Activated B cell treated with CpG ODN at 0.5 μM for 24 hours (primary cell): ENCODE measurements around the gene TGDS. TPM values are rescaled to one million over a fixed set of nuclear protein-coding genes. Genes with fewer than 3 reads are reported as not detected.
"Not testable (repeated sequence)": the region's sequence is repeated elsewhere in the genome, so short reads cannot be mapped to it uniquely, and the experiment has no call there.

Source experiments
- ATAC-seq: fragments of 200-7000 bp; cut with Tn5 transposase; one replicate; pipeline ENCODE4 v1.10.0; 2021; ENCODE audit warnings: low read depth, mild to moderate bottlenecking, moderate library complexity
- CTCF ChIA-PET: fragments of 350-600 bp; sonication (Branson Sonifier 250); formaldehyde crosslinking; loops from one replicate; lab custom pipeline; 2021; ENCODE audit warnings: antibody characterized with exemption; lab: Charles Lee
- POLR2A ChIA-PET: fragments of 350-600 bp; sonication (Branson Sonifier 250); formaldehyde crosslinking; loops from one replicate; lab custom pipeline; 2021; ENCODE audit warnings: antibody characterized with exemption; lab: Charles Lee
- DNase-seq: peaks from one replicate; pipeline ENCODE4 v3.0.0; 2022
- H3K27ac Mint-ChIP-seq: one replicate; pipeline ENCODE4 v1.8.0; 2020; ENCODE audit warnings: mixed read lengths
- H3K27me3 Mint-ChIP-seq: one replicate; pipeline ENCODE4 v1.8.0; 2021; ENCODE audit warnings: mixed read lengths
- H3K36me3 Mint-ChIP-seq: one replicate; pipeline ENCODE4 v1.8.0; 2021; ENCODE audit warnings: low read depth, mixed read lengths
- H3K4me1 Mint-ChIP-seq: one replicate; pipeline ENCODE4 v1.8.0; 2021; ENCODE audit warnings: mixed read lengths
- H3K4me3 Mint-ChIP-seq: one replicate; pipeline ENCODE4 v1.8.0; 2020; ENCODE audit warnings: mild to moderate bottlenecking, mixed read lengths
- H3K9me3 Mint-ChIP-seq: one replicate; pipeline ENCODE4 v1.8.0; 2020; ENCODE audit warnings: mixed read lengths
- intact Hi-C: fragments of 100-400 bp; cut with micrococcal nuclease; formaldehyde crosslinking; loops from one replicate; pipeline ENCODE4 v1.15.1; 2024
- total RNA-seq: library from RNA; stranded (reverse); gene quantifications from 2 replicates; pipeline ENCODE4 v1.2.3, GENCODE V29; 2022
- TF ChIP-seq, protein P1 (sequence below): fragments of 200-600 bp; IDR thresholded peaks from one replicate; pipeline ENCODE4 v1.8.0; 2022; ENCODE audit warnings: antibody characterized with exemption, mild to moderate bottlenecking

Gene TGDS
- total RNA-seq, 1 donor from 2014 or later, result 12.7 TPM

DNA sequence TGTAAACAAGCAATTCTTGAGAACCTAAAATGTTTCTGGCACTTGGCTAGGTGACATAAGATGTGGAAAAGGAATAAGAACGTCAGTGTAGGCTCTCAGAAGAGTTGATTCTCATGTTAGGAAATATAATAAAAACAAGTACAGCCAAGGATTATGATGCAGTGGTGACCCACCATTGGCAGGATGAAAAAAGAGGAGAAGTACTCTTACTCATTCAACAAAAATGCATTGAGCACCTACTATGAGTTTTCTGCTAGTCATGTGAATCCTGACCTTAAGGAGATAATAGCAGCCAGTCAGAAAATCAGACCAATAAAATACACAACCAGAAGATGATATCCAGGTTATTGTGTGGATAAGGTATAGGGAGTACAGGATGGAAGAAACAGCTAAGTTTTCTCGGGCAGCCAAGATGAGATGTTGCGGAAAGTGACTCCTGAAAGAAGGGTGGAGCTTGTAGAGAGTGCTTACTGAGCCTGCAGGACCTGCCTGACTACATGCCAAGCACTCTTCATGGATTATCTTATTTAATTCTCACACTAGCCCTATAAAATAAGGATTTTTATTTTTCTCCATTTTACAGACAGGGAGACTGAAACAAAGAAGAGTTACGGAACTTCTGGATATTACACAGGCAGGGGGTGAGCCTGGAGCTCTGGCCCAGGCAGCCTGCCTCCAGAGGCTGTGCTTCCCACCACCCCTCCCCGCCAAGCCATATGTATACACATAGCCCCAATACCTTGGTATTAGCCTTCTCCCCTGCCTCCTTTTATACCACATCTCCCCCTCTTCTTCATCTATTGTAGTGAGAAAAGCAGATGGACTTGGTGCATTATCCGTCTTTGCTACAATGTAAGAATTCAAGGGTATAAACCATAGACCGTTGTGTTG is 58.0 kb downstream of the TGDS start:
- POLR2A ChIA-PET, result no interaction called here

DNA sequence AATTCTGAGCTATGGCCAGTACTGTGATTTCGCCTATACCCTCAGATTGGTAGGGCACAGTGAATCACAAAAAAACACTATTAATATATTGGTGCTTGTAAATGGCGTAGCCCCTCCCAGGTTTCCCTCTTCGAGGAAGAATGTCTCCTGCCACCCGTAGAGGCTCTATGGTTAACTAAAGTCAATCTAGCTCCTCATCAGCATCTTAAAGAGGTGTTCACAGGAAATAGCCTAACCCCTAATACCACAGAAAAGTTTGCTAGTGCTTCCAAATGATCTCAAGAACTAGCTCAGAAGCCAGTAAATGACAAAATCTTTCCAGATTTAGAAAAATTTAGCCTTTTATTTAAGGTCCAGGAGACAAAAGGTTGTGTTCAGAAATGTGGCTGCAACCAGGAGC is 60.2 kb downstream of the TGDS start:
- DNase-seq (no peak), ATAC-seq (no peak)
- POLR2A ChIA-PET, result no interaction called here
- no peak overlapping the region for H3K27ac Mint-ChIP-seq
- intact Hi-C loops, result no loop called here
- H3K36me3 Mint-ChIP-seq, result no peaks in the 10 kb centered on the region
- H3K27me3 Mint-ChIP-seq, result peaks cover 11% of the 10 kb centered on the region
- H3K4me1 Mint-ChIP-seq, result no peaks in the 10 kb centered on the region
- TF ChIP-seq, protein P1, sequence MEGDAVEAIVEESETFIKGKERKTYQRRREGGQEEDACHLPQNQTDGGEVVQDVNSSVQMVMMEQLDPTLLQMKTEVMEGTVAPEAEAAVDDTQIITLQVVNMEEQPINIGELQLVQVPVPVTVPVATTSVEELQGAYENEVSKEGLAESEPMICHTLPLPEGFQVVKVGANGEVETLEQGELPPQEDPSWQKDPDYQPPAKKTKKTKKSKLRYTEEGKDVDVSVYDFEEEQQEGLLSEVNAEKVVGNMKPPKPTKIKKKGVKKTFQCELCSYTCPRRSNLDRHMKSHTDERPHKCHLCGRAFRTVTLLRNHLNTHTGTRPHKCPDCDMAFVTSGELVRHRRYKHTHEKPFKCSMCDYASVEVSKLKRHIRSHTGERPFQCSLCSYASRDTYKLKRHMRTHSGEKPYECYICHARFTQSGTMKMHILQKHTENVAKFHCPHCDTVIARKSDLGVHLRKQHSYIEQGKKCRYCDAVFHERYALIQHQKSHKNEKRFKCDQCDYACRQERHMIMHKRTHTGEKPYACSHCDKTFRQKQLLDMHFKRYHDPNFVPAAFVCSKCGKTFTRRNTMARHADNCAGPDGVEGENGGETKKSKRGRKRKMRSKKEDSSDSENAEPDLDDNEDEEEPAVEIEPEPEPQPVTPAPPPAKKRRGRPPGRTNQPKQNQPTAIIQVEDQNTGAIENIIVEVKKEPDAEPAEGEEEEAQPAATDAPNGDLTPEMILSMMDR, result no peak
- H3K9me3 Mint-ChIP-seq, result peaks cover 4% of the 10 kb centered on the region
- CTCF ChIA-PET, result no interaction called here
- H3K4me3 Mint-ChIP-seq, result no peak overlapping the region

More for the DNA sequence above, 58.0 kb downstream of the TGDS start:
- H3K4me1 Mint-ChIP-seq, result no peaks in the 10 kb centered on the region
- intact Hi-C loops, result no loop called here
- CTCF ChIA-PET, result no interaction called here
- H3K27ac Mint-ChIP-seq, result no peak overlapping the region
- no peaks in the 10 kb centered on the region for H3K36me3 Mint-ChIP-seq
- H3K4me3 Mint-ChIP-seq, result no peak overlapping the region
- ATAC-seq (no peak), DNase-seq (no peak)
- peaks cover 11% of the 10 kb centered on the region for H3K27me3 Mint-ChIP-seq
- TF ChIP-seq, protein P1, result no peak
- no peaks in the 10 kb centered on the region for H3K9me3 Mint-ChIP-seq

DNA sequence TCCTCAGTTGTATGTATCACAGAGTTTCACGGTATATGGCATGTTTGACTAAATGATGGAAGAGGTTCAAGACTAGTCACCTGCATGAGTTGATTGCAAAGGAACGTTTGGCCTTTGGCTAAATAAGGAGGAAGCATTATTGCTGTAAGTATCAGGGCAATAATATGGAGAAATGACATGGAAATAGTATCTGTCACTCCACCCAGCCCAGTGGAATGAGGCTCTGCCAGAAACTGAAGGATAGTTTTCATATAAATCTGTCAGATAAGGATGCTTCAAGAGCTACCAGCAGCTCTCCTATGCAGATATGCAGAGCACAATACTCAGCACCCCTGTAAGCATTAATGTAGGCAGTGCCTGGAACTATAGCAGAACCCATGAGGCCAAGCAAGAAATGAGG is 60.7 kb downstream of the TGDS start:
- Mint-ChIP-seq H3K27me3 (peaks cover 11% of the 10 kb centered on the region), H3K4me3 (no peak overlapping the region), H3K9me3 (peaks cover 4% of the 10 kb centered on the region), H3K4me1 (no peaks in the 10 kb centered on the region), H3K36me3 (no peaks in the 10 kb centered on the region), H3K27ac (no peak overlapping the region)
- ChIA-PET POLR2A (no interaction called here), CTCF (no interaction called here)
- TF ChIP-seq, protein P1, result no peak
- intact Hi-C loops, result no loop called here
- no peak for DNase-seq
- no peak for ATAC-seq

DNA sequence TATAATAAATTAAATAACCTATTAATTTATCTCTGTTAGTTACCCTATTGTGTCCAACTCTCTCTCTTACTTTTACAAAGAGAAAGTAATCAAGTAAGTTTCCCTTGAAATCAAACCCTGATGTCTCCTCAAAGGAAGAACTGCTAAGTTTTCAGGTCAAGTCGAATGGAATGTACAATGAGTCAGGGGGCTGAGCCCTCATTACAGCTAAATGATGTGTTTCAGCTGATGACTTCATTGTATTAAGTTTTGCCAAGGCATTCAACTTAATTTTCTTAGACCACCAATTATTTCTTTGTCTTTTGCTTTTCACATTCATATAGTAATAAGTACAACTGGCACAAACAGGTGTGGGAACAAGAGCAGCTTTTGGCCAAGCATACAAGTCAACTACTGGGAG is 61.8 kb downstream of the TGDS start:
- Mint-ChIP-seq H3K9me3 (peaks cover 4% of the 10 kb centered on the region), H3K4me3 (no peak overlapping the region), H3K36me3 (no peaks in the 10 kb centered on the region), H3K4me1 (no peaks in the 10 kb centered on the region), H3K27ac (no peak overlapping the region), H3K27me3 (peaks cover 17% of the 10 kb centered on the region)
- TF ChIP-seq, protein P1, result no peak
- DNase-seq, result no peak
- no peak for ATAC-seq
- ChIA-PET CTCF (no interaction called here), POLR2A (no interaction called here)
- intact Hi-C loops, result no loop called here

DNA sequence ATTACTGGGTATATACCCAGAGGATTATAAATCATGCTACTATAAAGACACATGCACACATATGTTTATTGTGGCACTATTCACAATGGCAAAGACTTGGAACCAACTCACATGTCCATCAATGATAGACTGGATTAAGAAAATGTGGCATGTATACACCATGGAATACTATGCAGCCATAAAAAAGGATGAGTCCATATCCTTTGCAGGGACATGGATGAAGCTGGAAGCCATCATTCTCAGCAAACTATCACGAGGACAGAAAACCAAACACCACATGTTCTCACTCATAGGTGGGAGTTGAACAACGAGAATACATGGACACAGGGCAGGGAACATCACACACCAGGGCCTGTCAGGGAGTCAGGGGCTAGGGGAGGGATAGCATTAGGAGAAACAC is 63.7 kb downstream of the TGDS start:
- CTCF ChIA-PET, POLR2A ChIA-PET, DNase-seq, ATAC-seq, H3K27ac Mint-ChIP-seq, H3K4me3 Mint-ChIP-seq, H3K36me3 Mint-ChIP-seq, intact Hi-C loops, H3K9me3 Mint-ChIP-seq, H3K4me1 Mint-ChIP-seq: not testable (repeated sequence)
- peaks cover 24% of the 10 kb centered on the region for H3K27me3 Mint-ChIP-seq

GRCh38 chr13:94526956-94527355 is 69.0 kb downstream of the TGDS start:
- H3K36me3 Mint-ChIP-seq, intact Hi-C loops, DNase-seq, H3K4me1 Mint-ChIP-seq, POLR2A ChIA-PET, ATAC-seq, H3K9me3 Mint-ChIP-seq, H3K4me3 Mint-ChIP-seq, CTCF ChIA-PET, H3K27ac Mint-ChIP-seq: not testable (repeated sequence)
- peaks cover 20% of the 10 kb centered on the region for H3K27me3 Mint-ChIP-seq
